ENCODE measurements around the gene NAGLU. TPM values are rescaled to one million over a fixed set of nuclear protein-coding genes. Genes with fewer than 3 reads are reported as not detected.
A peak's percentile ranks its signal among the peaks of the same experiment; 100 is the strongest.

The NAGLU gene
- total and polyA plus RNA-seq, 10 of the 15 experiments (the other 5 are each of a cell fraction or from before 2014, with no cell fraction given), result 0.23 to 27.5 (median 8.9) TPM

DNA sequence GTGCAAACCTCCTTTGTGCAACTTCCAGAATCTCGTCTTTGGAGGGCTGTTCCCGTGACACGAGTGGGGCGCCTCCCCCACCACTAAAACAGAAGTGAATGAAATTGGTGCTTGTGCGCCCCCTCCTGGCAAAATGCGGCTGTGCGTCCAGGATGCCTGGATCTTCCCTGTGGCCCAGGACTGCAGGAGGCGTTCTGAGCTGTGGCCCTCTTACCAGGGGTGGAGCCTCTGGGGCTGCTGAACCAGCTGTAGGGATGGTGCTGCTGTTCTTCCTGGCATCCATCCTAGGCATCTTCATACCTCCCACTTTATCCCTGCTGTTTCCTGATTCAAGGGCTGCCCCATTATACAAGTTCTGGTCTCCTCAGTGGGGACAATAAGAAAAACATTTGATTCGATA is 18.5 kb upstream of the NAGLU start:
- H2AFZ ChIP-seq (ENCODE audit: control insufficient read depth, low read depth, low read length), result no peak overlapping the region
- RAD21 ChIA-PET (ENCODE audit: unreplicated experiment), result interaction anchor here (0.6 to 1.3 kb wide), 9 partner anchors 8 to 114 kb away, joined by 3 to 7 read pairs (median 3); no protein-coding TSS in a partner anchor
- TF ChIP-seq CHD2 (IDR thresholded peaks at IDR 0.05; ENCODE audit: borderline replicate concordance, low read depth, low read length) (peak; percentile 47; the same call in 1 of the 2 replicates), SIX5 (IDR thresholded peaks at IDR 0.05; ENCODE audit: low read depth, low read length, severe bottlenecking) (no peak), NBN (IDR thresholded peaks at IDR 0.05) (0 out of 2 replicates have a peak, but pooled peaks have one; percentile 30), MEF2B (IDR thresholded peaks at IDR 0.05; ENCODE audit: partially characterized antibody, poor library complexity, severe bottlenecking) (no peak), ETV6 (conservative IDR thresholded peaks at IDR 0.05 in 1 of 2, IDR thresholded peaks at IDR 0.05 in 1 of 2; ENCODE audit: borderline replicate concordance in 1 of 2, low read depth in 1 of 2) (no peak), SMC3 (IDR thresholded peaks at IDR 0.05; ENCODE audit: borderline replicate concordance, low read length) (peak; percentile 81), TCF12 (IDR thresholded peaks at IDR 0.05; ENCODE audit: low read depth, low read length) (no peak), SMARCA5 (IDR thresholded peaks at IDR 0.05) (peak; percentile 77; the same call in 1 of the 2 replicates), RB1 (IDR thresholded peaks at IDR 0.05; ENCODE audit: borderline replicate concordance) (peak; percentile 57; the same call in 1 of the 2 replicates), NRF1 (conservative IDR thresholded peaks at IDR 0.05; ENCODE audit: low read depth, low read length) (no peak)
- TF ChIP-seq, protein P1, sequence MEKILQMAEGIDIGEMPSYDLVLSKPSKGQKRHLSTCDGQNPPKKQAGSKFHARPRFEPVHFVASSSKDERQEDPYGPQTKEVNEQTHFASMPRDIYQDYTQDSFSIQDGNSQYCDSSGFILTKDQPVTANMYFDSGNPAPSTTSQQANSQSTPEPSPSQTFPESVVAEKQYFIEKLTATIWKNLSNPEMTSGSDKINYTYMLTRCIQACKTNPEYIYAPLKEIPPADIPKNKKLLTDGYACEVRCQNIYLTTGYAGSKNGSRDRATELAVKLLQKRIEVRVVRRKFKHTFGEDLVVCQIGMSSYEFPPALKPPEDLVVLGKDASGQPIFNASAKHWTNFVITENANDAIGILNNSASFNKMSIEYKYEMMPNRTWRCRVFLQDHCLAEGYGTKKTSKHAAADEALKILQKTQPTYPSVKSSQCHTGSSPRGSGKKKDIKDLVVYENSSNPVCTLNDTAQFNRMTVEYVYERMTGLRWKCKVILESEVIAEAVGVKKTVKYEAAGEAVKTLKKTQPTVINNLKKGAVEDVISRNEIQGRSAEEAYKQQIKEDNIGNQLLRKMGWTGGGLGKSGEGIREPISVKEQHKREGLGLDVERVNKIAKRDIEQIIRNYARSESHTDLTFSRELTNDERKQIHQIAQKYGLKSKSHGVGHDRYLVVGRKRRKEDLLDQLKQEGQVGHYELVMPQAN (conservative IDR thresholded peaks at IDR 0.05), result no peak
- TF ChIP-seq, protein P2, sequence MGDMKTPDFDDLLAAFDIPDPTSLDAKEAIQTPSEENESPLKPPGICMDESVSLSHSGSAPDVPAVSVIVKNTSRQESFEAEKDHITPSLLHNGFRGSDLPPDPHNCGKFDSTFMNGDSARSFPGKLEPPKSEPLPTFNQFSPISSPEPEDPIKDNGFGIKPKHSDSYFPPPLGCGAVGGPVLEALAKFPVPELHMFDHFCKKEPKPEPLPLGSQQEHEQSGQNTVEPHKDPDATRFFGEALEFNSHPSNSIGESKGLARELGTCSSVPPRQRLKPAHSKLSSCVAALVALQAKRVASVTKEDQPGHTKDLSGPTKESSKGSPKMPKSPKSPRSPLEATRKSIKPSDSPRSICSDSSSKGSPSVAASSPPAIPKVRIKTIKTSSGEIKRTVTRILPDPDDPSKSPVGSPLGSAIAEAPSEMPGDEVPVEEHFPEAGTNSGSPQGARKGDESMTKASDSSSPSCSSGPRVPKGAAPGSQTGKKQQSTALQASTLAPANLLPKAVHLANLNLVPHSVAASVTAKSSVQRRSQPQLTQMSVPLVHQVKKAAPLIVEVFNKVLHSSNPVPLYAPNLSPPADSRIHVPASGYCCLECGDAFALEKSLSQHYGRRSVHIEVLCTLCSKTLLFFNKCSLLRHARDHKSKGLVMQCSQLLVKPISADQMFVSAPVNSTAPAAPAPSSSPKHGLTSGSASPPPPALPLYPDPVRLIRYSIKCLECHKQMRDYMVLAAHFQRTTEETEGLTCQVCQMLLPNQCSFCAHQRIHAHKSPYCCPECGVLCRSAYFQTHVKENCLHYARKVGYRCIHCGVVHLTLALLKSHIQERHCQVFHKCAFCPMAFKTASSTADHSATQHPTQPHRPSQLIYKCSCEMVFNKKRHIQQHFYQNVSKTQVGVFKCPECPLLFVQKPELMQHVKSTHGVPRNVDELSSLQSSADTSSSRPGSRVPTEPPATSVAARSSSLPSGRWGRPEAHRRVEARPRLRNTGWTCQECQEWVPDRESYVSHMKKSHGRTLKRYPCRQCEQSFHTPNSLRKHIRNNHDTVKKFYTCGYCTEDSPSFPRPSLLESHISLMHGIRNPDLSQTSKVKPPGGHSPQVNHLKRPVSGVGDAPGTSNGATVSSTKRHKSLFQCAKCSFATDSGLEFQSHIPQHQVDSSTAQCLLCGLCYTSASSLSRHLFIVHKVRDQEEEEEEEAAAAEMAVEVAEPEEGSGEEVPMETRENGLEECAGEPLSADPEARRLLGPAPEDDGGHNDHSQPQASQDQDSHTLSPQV (IDR thresholded peaks at IDR 0.05), result 0 out of 2 replicates have a peak, but pooled peaks have one; percentile 47
- TF ChIP-seq, protein P3, sequence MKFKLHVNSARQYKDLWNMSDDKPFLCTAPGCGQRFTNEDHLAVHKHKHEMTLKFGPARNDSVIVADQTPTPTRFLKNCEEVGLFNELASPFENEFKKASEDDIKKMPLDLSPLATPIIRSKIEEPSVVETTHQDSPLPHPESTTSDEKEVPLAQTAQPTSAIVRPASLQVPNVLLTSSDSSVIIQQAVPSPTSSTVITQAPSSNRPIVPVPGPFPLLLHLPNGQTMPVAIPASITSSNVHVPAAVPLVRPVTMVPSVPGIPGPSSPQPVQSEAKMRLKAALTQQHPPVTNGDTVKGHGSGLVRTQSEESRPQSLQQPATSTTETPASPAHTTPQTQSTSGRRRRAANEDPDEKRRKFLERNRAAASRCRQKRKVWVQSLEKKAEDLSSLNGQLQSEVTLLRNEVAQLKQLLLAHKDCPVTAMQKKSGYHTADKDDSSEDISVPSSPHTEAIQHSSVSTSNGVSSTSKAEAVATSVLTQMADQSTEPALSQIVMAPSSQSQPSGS (IDR thresholded peaks at IDR 0.05; ENCODE audit: low read length), result no peak
- TF ChIP-seq, protein P4, sequence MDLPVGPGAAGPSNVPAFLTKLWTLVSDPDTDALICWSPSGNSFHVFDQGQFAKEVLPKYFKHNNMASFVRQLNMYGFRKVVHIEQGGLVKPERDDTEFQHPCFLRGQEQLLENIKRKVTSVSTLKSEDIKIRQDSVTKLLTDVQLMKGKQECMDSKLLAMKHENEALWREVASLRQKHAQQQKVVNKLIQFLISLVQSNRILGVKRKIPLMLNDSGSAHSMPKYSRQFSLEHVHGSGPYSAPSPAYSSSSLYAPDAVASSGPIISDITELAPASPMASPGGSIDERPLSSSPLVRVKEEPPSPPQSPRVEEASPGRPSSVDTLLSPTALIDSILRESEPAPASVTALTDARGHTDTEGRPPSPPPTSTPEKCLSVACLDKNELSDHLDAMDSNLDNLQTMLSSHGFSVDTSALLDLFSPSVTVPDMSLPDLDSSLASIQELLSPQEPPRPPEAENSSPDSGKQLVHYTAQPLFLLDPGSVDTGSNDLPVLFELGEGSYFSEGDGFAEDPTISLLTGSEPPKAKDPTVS (IDR thresholded peaks at IDR 0.05; ENCODE audit: low read depth, low read length), result no peak

More for the DNA sequence above, 18.5 kb upstream of the NAGLU start:
- ChIA-PET SMC1A (ENCODE audit: uncharacterized antibody, unreplicated experiment) (interaction anchor here (0.5 to 2.9 kb wide), 14 partner anchors 10 to 1837 kb away, joined by 3 to 8 read pairs (median 4); no protein-coding TSS in a partner anchor), CTCF (interaction anchor here (0.6 to 10.4 kb wide), 27 partner anchors 9 to 205 kb away, joined by 3 to 120 read pairs (median 3); no protein-coding TSS in a partner anchor), POLR2A (no interaction called here)
- no peak overlapping the region for H3K27ac ChIP-seq (ENCODE audit: control insufficient read depth, insufficient read depth)
- intact Hi-C loops (cut with micrococcal nuclease; ENCODE audit: unreplicated experiment) (loop anchor here (1.0 to 5.0 kb wide), 3 partner anchors 89 to 195 kb away; no protein-coding TSS in a partner anchor), in situ Hi-C loops (cut with MboI) (no loop called here)
- H3K27me3 ChIP-seq (replicated peaks in 1 of 2; ENCODE audit: control insufficient read depth in 2 of 2, insufficient read depth in 2 of 2, low read length in 1 of 2), result no peaks in the 10 kb centered on the region
- no peaks in the 10 kb centered on the region; the same call in 1 of the 2 replicates for H4K20me1 ChIP-seq (ENCODE audit: control insufficient read depth, insufficient read depth)
- no peak overlapping the region for H3K9ac ChIP-seq (ENCODE audit: control insufficient read depth, insufficient read depth, low read length)
- H3K4me3 ChIP-seq, result no peak overlapping the region
- ATAC-seq (peak; percentile 85), DNase-seq (ENCODE audit: low read depth, low spot score) (no peak), FAIRE-seq (peak; percentile 77)
- H3K36me3 ChIP-seq (ENCODE audit: control insufficient read depth in 2 of 2, insufficient read depth in 2 of 2, low read length in 1 of 2), result peaks cover 4 to 11% of the 10 kb centered on the region in 2 experiments; a peak in 3 of 4 replicates
- H3K4me1 ChIP-seq (ENCODE audit: control insufficient read depth, insufficient read depth, low read length), result peaks cover 4% of the 10 kb centered on the region
- H3K79me2 ChIP-seq (ENCODE audit: control insufficient read depth, insufficient read depth, low read length), result no peaks in the 10 kb centered on the region
- H3K4me2 ChIP-seq (ENCODE audit: control insufficient read depth, insufficient read depth), result no peak overlapping the region
- no TSS peak for BruUV-seq (replicated peaks)
- H3K9me3 ChIP-seq (replicated peaks; ENCODE audit: control insufficient read depth, insufficient read depth, low read length), result no peaks in the 10 kb centered on the region
- WGBS (ENCODE audit: insufficient coverage, insufficient replicate concordance, low lambda C conversion rate, missing lambda C conversion rate), result 7% methylated on average over 9 of the region's 9 CpGs

Data from GM12878 (cell line).